Sigmoid colon (tissue), 7 donors: ENCODE results near the gene ANKRD10. TPM values are rescaled to one million over a fixed set of nuclear protein-coding genes. Genes with fewer than 3 reads are reported as not detected.

Source experiments
- DNase-seq: peaks from one replicate; pipeline ENCODE4 v3.0.0-alpha.2; 2019
- H3K27ac ChIP-seq, 4 donors: fragments of 200-600 bp; sonication (generic); one replicate each; pipeline ENCODE4 v1.5.1; 2016 to 2019; ENCODE audit warnings: mild to moderate bottlenecking in 1 of 4
- H3K27me3 ChIP-seq, 3 donors: fragments of 200-600 bp; sonication (generic); one replicate each; pipeline ENCODE4 v1.5.1; 2019; ENCODE audit warnings: mild to moderate bottlenecking in 1 of 3
- H3K36me3 ChIP-seq, 4 donors: fragments of 200-600 bp; sonication (generic); one replicate each; pipeline ENCODE4 v1.5.1; 2016 to 2019
- H3K4me1 ChIP-seq, 4 donors: fragments of 200-600 bp; sonication (generic); one replicate each; pipeline ENCODE4 v1.5.1; 2017 to 2019
- H3K4me3 ChIP-seq, 4 donors: fragments of 200-600 bp; sonication (generic); one replicate each; pipeline ENCODE4 v1.5.1; 2017 to 2019; ENCODE audit warnings: mild to moderate bottlenecking in 2 of 4, moderate library complexity in 1 of 4
- H3K9me3 ChIP-seq, 4 donors: fragments of 200-600 bp in 3 of 4; sonication (generic) in 3 of 4; one replicate each; pipeline versions ENCODE4 v1.5.1 to v1.6.1; 2013 to 2019
- CTCF ChIP-seq, 4 experiments: fragments of 450-650 bp in 3 of 4; fragments of 200-600 bp in 1 of 4; IDR thresholded peaks; one replicate each; pipeline ENCODE4 v1.5.1; 2016 to 2019; ENCODE audit warnings: antibody characterized with exemption in 4 of 4, mild to moderate bottlenecking in 3 of 4, moderate library complexity in 2 of 4
- EP300 ChIP-seq, 4 donors: sonication (generic); formaldehyde crosslinking; IDR thresholded peaks; one replicate each; pipeline ENCODE4 v1.6.1; 2017; ENCODE audit warnings: antibody characterized with exemption in 4 of 4
- POLR2A ChIP-seq, 2 donors: fragments of 450-650 bp; IDR thresholded peaks; one replicate each; pipeline ENCODE4 v1.6.1; 2016; ENCODE audit warnings: antibody characterized with exemption in 2 of 2, mild to moderate bottlenecking in 2 of 2, moderate library complexity in 2 of 2
- POLR2AphosphoS5 ChIP-seq, 4 donors: sonication (generic); formaldehyde crosslinking; IDR thresholded peaks; one replicate each; pipeline ENCODE4 v1.6.1; 2017; ENCODE audit warnings: antibody characterized with exemption in 4 of 4
- WGBS, 2 donors: extraction: QIAGEN DNeasy Blood & Tissue Kit; methylation state at CpG; one replicate each; pipeline ENCODE4 v1.1.7; 2013; 5-methylcytosine and 5-hydroxymethylcytosine counted together
- intact Hi-C: fragments of 100-400 bp; cut with DNase I; formaldehyde crosslinking; loops from one replicate; pipeline ENCODE4 v1.15.1; 2023
- polyA plus RNA-seq, 3 donors: library from polyadenylated mRNA; stranded (reverse); fragments of 200-250 nt; gene quantifications; one replicate each; pipeline ENCODE4 v1.2.3, GENCODE V29; 2013
- total RNA-seq, 4 donors: library from RNA; depleted of rRNA; stranded (reverse); fragments of >200 nt; gene quantifications; one replicate each; pipeline ENCODE4 v1.1.0, GENCODE V29; 2016
- donor health status: healthy with polysubstance abuse.
- donor health status: Bipolar disorder and iron deficiency.
- donor health status: healthy.

The ANKRD10 gene
- total and polyA plus RNA-seq, 7 donors, result 41.4 to 179 (median 141) TPM

DNA sequence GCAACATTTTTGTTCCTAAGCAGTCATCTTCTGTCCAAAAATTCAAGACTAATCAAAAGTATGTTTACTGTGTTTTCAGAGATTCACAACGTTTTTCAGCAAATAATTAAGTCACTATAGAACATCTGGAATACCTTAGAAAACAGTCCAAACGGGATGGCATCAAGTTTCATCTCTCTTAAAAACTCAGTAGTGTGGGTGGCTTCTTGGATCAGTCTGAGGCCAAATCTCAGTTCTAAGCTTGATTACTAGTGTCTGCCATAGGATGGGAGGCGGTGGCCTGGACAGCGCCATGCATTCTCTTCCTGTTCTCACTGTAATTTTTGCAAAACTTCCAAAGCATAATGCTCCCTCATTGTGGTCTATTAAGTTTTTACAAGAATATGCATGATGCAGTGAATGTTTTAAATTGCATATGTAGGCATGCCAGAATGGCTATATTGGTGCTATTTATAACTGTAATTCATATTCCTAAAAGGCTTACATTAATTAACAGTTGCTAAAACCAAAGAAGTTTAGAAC lies 37.1 kb downstream of the ANKRD10 start:
- intact Hi-C loops, result no loop called here

GRCh38 chr13:110876609-110877008 lies 38.3 kb downstream of the ANKRD10 start:
- no peak for DNase-seq

More for the DNA sequence above, 37.1 kb downstream of the ANKRD10 start:
- 49 to 80% methylated on average over 4 of the region's 4 CpGs for WGBS, 2 donors
- no peak for DNase-seq
- Histone ChIP-seq H3K36me3 (no peaks in the 10 kb centered on the region), H3K27ac (no peak overlapping the region), H3K4me3 (no peak overlapping the region), H3K9me3 (no peaks in the 10 kb centered on the region), H3K4me1 (peaks cover 0 to 14% (median 12%) of the 10 kb centered on the region in 4 donors), H3K27me3 (no peaks in the 10 kb centered on the region)
- no peak for TF ChIP-seq POLR2A (IDR thresholded peaks at IDR 0.05)
- no peak for TF ChIP-seq EP300 (IDR thresholded peaks at IDR 0.05)
- no peak for TF ChIP-seq CTCF (IDR thresholded peaks at IDR 0.05)

DNA sequence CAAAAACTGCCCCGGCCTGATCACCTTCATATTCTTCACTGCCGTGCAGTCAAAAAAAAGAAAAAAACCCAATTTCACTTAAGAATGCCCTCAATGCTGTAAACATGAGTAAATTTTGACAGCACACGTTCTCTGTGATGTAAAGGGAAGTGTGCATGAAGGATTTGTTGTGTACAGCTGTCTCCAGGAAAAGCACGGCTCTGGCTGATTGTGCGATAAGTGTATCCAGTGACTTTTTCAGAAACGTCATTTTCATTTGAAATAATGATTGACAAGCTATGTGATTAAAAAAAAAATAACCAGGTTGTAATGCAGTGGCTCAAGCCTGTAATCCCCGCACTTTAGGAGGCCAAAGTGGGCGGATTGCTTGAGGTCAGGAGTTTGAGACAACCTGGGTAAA lies 39.6 kb downstream of the ANKRD10 start:
- intact Hi-C loops, result no loop called here
- DNase-seq, result no peak
- Histone ChIP-seq H3K27ac (peak overlapping the region in 1 of 4 donors; percentile 65), H3K9me3 (no peaks in the 10 kb centered on the region), H3K4me1 (peaks cover 0 to 32% (median 23%) of the 10 kb centered on the region in 4 donors), H3K36me3 (no peaks in the 10 kb centered on the region), H3K4me3 (peak overlapping the region in 2 of 4 donors; percentile 50), H3K27me3 (no peaks in the 10 kb centered on the region)
- TF ChIP-seq EP300 (IDR thresholded peaks at IDR 0.05) (no peak), POLR2AphosphoS5 (IDR thresholded peaks at IDR 0.05) (no peak), POLR2A (IDR thresholded peaks at IDR 0.05) (no peak), CTCF (IDR thresholded peaks at IDR 0.05) (no peak)
- WGBS, 2 donors, result 34 to 49% methylated on average over 8 of the region's 8 CpGs

More at GRCh38 chr13:110876609-110877008, 38.3 kb downstream of the ANKRD10 start:
- no peak overlapping the region for H3K4me3 ChIP-seq
- 96 to 97% methylated on average over 3 of the region's 3 CpGs for WGBS, 2 donors
- no peak for TF ChIP-seq POLR2A (IDR thresholded peaks at IDR 0.05)
- no peak for TF ChIP-seq EP300 (IDR thresholded peaks at IDR 0.05)
- no peak for TF ChIP-seq POLR2AphosphoS5 (IDR thresholded peaks at IDR 0.05)
- no peak for TF ChIP-seq CTCF (IDR thresholded peaks at IDR 0.05)
- no peaks in the 10 kb centered on the region for H3K27me3 ChIP-seq
- H3K36me3 ChIP-seq, result no peaks in the 10 kb centered on the region
- H3K4me1 ChIP-seq, result peaks cover 0 to 18% (median 12%) of the 10 kb centered on the region in 4 donors
- no peaks in the 10 kb centered on the region for H3K9me3 ChIP-seq
- H3K27ac ChIP-seq, result no peak overlapping the region
- intact Hi-C loops, result no loop called here

- TF ChIP-seq CTCF (IDR thresholded peaks at IDR 0.05) (no peak), POLR2AphosphoS5 (IDR thresholded peaks at IDR 0.05) (peak in 1 of 4 donors; percentile 29)
- 1% methylated on average over 32 of the region's 32 CpGs for WGBS, 2 donors
- Histone ChIP-seq H3K27me3 (no peaks in the 10 kb centered on the region), H3K4me3 (peak overlapping the region; percentile 2 to 50 (median 44)), H3K36me3 (no peaks in the 10 kb centered on the region), H3K9me3 (no peaks in the 10 kb centered on the region), H3K4me1 (peaks cover 0 to 39% (median 30%) of the 10 kb centered on the region in 4 donors), H3K27ac (peak overlapping the region; percentile 16 to 65 (median 43))
- intact Hi-C loops, result no loop called here
- peak; percentile 93 for DNase-seq
Observed at GRCh38 chr13:110874508-110874960, 40.3 kb downstream of the ANKRD10 start.
